ENCODE results near the gene SHB. TPM values are rescaled to one million over a fixed set of nuclear protein-coding genes. Genes with fewer than 3 reads are reported as not detected.
"Not testable (repeated sequence)": the region's sequence is repeated elsewhere in the genome, so short reads cannot be mapped to it uniquely, and the experiment has no call there.

The SHB gene
- total RNA-seq, 8 experiments from 2014 or later = 2.8 to 12.8 (median 8.7) TPM

DNA sequence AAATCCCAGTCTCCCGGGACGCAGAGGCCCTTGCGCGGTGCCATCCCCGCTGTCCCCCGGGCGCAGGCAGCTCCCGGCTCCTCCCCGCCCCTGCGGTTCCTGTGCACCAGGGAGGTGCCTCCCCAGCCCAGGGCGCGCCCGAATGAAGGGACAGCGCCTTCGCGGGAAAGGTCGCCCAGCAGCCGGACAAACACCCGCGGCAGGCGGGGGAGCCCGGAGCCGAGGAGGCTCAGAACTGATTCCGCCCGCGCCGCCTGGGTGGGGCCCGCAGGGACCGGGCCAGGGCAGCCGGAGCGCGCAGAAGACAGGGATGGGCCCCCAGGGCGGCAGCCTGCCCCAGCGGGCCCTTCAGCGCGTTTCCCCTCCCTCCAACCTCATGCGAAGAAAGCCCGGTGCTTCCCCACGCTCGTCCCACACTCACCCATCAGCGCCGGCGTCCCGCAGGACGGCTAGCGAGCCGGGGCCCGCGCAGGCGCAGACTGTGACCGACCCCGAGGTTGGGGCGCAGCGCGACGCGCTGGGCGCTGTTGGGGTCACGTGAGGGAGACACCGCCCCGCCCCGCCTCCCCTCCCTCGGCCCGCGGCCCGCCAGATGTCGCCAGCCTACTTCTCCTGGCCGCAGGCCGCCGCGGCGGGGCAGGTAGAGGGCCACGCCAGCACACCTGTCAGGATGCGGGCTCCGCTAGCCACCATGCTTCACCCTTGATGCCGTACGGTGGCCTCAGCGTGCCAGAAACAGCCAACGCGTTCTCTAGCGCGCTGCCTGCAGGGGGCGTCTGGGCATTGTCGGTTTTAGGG lies 165.2 kb downstream of the SHB start, which contains the start of gene SLC25A51:
SLC25A51 (minus strand) TSS at position 481 of the 798 bp plus-strand sequence. CDS start 15,577 bp downstream, outside the sequence.
- in situ Hi-C loops (cut with MboI; ENCODE audit: low pct_unique_long_range_greater_than_20kb in 2 of 9, low sequenced_read_pairs in 9 of 9, unreplicated experiment in 9 of 9) = loop anchor here in 7 of 9 experiments (10.0 to 25.0 kb wide), 6 partner anchors 158 to 508 kb away; partner anchors contain the start of genes SHB (in 3 of the 7), IGFBPL1 (in 1 of the 7) and POLR1E (in 1 of the 7)
- Histone ChIP-seq H3K27ac (peak within 1 kb of the TSS; percentile 71 to 81), H3K4me1 (replicated peaks in 1 of 2) (peaks cover 9 to 12% of the 10 kb centered on the region in 2 donors), H3K4me3 (peak within 1 kb of the TSS; percentile 61 to 98 (median 65))
- ATAC-seq (replicated peaks in 6 of 8) = peak; percentile 68 to 94 (median 92)
- 0 to 2% (median 0%) methylated on average over 1 to 11 of the region's 84 CpGs; no CpG with 5 or more reads in 5 of the 10 experiments for WGBS, 10 experiments

DNA sequence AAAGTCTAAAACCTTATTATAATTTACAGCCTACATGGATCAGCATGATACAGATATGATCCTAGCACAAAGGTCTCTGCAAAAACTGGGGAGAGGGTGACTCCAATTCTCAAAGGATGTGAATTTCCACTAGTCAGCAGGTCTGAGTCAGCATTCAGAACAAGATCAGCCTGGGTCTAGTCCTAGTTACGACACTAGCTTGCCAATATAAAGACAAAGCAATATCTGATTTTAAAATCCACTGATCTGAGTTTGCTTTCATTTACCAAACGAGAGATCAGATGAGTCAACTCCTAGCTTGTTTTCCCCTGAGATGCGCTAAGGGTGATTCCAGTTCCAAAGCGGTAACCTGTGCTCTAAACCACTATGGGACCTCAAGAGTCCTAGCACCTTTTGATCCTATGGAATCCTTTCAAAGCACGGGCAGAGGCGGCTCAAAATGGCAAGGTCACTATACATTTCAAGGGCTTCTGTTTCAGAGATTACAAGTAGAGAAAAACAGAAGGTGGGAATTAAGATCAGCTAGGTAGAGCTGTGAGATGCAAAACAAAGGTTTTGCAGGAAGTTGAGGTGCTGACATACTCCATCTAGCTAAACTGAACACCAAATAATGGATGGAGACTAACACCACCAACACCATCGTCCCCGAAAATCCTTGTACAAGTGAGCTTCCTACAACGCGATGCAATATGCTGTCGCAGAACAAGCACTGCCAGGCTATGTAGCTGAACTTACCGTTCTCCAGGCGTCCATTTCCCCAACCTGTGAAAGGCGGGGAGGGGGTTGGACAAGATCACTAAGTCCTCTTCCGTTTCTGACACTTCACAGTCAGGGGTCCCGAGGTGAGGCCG lies 166.0 kb downstream of the SHB start:
- H3K27ac ChIP-seq = peak overlapping the region; percentile 7 to 81
- 0 to 43% (median 4%) methylated on average over 1 to 13 of the region's 17 CpGs; no CpG with 5 or more reads in 2 of the 10 experiments for WGBS, 10 experiments
- peaks cover 9 to 12% of the 10 kb centered on the region in 2 donors for H3K4me1 ChIP-seq (replicated peaks in 1 of 2)
- ATAC-seq (replicated peaks in 6 of 8) = peak in 6 of 8 experiments; percentile 2 to 6 (median 4)
- in situ Hi-C loops (cut with MboI; ENCODE audit: low pct_unique_long_range_greater_than_20kb in 2 of 9, low sequenced_read_pairs in 9 of 9, unreplicated experiment in 9 of 9) = loop anchor here in 7 of 9 experiments (10.0 to 25.0 kb wide), 6 partner anchors 159 to 509 kb away; partner anchors contain the start of genes SHB (in 3 of the 7), IGFBPL1 (in 1 of the 7) and POLR1E (in 1 of the 7)
- H3K4me3 ChIP-seq = peak overlapping the region; percentile 61 to 98 (median 65)

DNA sequence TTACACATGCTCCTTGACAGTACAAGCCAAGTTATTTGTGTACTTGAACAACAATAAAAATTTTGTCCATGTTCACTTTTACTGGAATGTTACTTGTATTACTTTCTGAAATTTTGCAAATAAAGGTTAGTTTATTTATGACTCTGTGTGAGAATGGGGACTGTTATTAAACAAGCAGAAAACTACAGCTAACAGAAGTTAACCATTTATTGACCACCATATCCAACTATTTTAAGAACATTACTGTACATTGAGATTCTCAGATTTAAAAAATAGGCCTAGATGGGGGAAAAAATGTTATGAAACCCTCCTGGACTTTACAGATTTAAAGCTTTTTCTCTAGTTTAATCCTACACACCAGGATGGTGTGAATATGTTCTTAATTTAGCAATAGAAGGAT lies 166.9 kb downstream of the SHB start:
- ATAC-seq (replicated peaks in 6 of 8) = no peak
- Histone ChIP-seq H3K4me3 (peak overlapping the region in 3 of 5 donors; percentile 61 to 98 (median 64)), H3K27ac (no peak overlapping the region), H3K4me1 (replicated peaks in 1 of 2) (peaks cover 9 to 12% of the 10 kb centered on the region in 2 donors)
- in situ Hi-C loops (cut with MboI; ENCODE audit: low pct_unique_long_range_greater_than_20kb in 2 of 9, low sequenced_read_pairs in 9 of 9, unreplicated experiment in 9 of 9) = loop anchor here in 7 of 9 experiments (10.0 to 25.0 kb wide), 6 partner anchors 160 to 510 kb away; partner anchors contain the start of genes SHB (in 3 of the 7), IGFBPL1 (in 1 of the 7) and POLR1E (in 1 of the 7)

DNA sequence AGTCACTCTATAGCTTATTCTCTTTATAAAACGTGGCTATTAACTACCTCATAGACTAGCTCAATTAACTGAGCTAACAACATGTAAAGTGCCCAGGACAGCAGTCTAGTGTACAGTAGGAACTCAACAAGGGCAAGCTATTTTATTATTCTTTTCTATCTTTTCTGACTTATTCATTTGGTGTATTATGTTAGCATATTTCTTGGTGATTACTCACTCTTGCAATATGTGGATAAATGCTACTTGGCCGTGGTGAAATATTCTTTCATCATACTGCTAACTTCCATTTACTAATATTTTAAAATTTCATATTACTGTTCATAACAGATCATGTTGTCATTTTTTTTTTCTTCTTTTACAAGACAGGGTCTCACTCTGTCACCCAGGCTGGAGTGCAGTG lies 170.0 kb downstream of the SHB start:
- Histone ChIP-seq H3K4me1 (replicated peaks in 1 of 2) (peaks cover 0 to 12% of the 10 kb centered on the region in 2 donors), H3K4me3 (no peak overlapping the region), H3K27ac (no peak overlapping the region)
- in situ Hi-C loops (cut with MboI; ENCODE audit: low pct_unique_long_range_greater_than_20kb in 2 of 9, low sequenced_read_pairs in 9 of 9, unreplicated experiment in 9 of 9) = loop anchor here in 1 of 9 experiments (25.0 kb wide), 2 partner anchors 112 to 312 kb away; partner anchors contain the start of genes EXOSC3, FBXO10 and TOMM5
- ATAC-seq (replicated peaks in 6 of 8) = no peak
- WGBS, 10 experiments = 33 to 100% (median 69%) methylated on average over 1 to 2 of the region's 2 CpGs; no CpG with 5 or more reads in 2 of the 10 experiments

DNA sequence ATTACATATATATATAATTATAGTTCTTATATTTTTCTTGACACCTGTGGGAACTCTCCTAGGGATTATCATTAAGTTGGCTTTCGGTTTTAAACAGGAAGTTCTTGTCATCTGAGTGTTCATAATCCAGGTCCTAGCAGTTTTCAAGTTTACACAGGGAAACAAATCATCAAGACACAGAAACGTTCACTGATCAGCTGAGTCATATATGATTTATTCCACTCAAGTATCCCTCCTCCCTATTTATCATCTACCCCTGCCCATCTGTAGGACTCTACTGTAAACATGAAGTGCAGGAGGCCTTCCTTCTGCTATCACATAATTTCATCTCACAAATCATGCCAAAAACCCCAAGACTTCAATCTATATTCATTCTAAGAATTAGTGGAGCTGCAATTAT lies 171.4 kb downstream of the SHB start:
- ATAC-seq (replicated peaks in 6 of 8) = no peak
- no peak overlapping the region for H3K27ac ChIP-seq
- WGBS, 10 experiments = 63 to 100% (median 78%) methylated on average over 1 to 2 of the region's 2 CpGs; no CpG with 5 or more reads in 2 of the 10 experiments
- H3K4me3 ChIP-seq = no peak overlapping the region
- H3K4me1 ChIP-seq (replicated peaks in 1 of 2) = peaks cover 0 to 9% of the 10 kb centered on the region in 2 donors
- in situ Hi-C loops (cut with MboI; ENCODE audit: low pct_unique_long_range_greater_than_20kb in 2 of 9, low sequenced_read_pairs in 9 of 9, unreplicated experiment in 9 of 9) = loop anchor here in 1 of 9 experiments (25.0 kb wide), 2 partner anchors 110 to 310 kb away; partner anchors contain the start of genes EXOSC3, FBXO10 and TOMM5

DNA sequence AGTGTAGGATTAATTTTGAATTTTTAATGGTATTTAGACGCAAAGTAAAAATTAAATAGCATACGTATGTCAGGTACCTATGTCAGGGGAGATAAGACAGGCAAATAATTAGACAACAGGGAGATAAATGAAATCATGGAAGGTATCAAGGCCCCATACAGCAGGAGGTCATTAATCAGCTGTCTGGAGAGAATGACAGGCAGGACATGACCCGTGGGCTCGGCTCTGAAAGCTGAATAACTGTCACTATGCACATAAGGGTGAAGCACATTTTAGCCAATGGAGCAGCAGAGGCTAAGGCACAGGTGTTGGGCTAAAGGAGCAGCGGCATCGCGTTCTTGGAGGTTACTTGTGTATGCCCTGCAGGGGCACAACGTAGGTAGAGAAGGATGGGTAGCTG lies 177.0 kb downstream of the SHB start:
- 73 to 100% (median 97%) methylated on average over 1 to 7 of the region's 8 CpGs for WGBS, 10 experiments
- H3K4me3 ChIP-seq = no peak overlapping the region
- in situ Hi-C loops (cut with MboI; ENCODE audit: low pct_unique_long_range_greater_than_20kb in 2 of 9, low sequenced_read_pairs in 9 of 9, unreplicated experiment in 9 of 9) = loop anchor here in 1 of 9 experiments (25.0 kb wide), 2 partner anchors 105 to 305 kb away; partner anchors contain the start of genes EXOSC3, FBXO10 and TOMM5
- ATAC-seq (replicated peaks in 6 of 8) = peak in 1 of 8 experiments; percentile 39
- no peaks in the 10 kb centered on the region for H3K4me1 ChIP-seq (replicated peaks in 1 of 2)
- H3K27ac ChIP-seq = no peak overlapping the region

- ATAC-seq (replicated peaks in 6 of 8); H3K4me1 ChIP-seq (replicated peaks in 1 of 2); H3K27ac ChIP-seq; H3K4me3 ChIP-seq: not testable (repeated sequence)
- in situ Hi-C loops (cut with MboI; ENCODE audit: low pct_unique_long_range_greater_than_20kb in 2 of 9, low sequenced_read_pairs in 9 of 9, unreplicated experiment in 9 of 9) = loop anchor here in 1 of 9 experiments (25.0 kb wide), 2 partner anchors 104 to 304 kb away; partner anchors contain the start of genes EXOSC3, FBXO10 and TOMM5
- WGBS, 10 experiments = 80 to 100% (median 100%) methylated on average over 1 of the region's 17 CpGs; no CpG with 5 or more reads in 6 of the 10 experiments
These were observed 178.0 kb downstream of the SHB start for GRCh38 chr9:37891042-37891441.

DNA sequence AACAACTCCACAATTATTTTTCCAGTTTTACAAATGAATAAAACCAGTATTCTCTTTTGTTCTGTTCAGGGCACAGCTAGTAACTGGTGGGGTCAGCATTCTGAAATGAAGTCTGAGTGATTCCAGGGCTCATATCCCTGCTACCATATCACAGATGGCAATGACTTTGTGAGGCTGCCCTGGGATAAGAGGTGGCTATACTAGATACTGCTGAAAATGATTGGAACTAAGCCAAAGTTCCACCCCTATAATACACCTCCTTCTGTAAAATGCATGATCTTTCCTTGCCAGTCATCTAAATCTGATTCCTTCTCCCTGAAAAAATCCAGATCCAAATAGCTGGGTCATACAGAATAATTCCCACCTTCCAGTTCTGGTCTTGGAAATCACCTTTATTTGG lies 179.5 kb downstream of the SHB start:
- no peak overlapping the region for H3K27ac ChIP-seq

GRCh38 chr9:37887977-37888583 lies 180.9 kb downstream of the SHB start:
- not testable (repeated sequence) for H3K4me3 ChIP-seq; ATAC-seq (replicated peaks in 6 of 8); H3K27ac ChIP-seq; H3K4me1 ChIP-seq (replicated peaks in 1 of 2)
- 60 to 100% (median 80%) methylated on average over 1 to 8 of the region's 11 CpGs; no CpG with 5 or more reads in 3 of the 10 experiments for WGBS, 10 experiments
- in situ Hi-C loops (cut with MboI; ENCODE audit: low pct_unique_long_range_greater_than_20kb in 2 of 9, low sequenced_read_pairs in 9 of 9, unreplicated experiment in 9 of 9) = loop anchor here in 1 of 9 experiments (25.0 kb wide), 2 partner anchors 101 to 301 kb away; partner anchors contain the start of genes EXOSC3, FBXO10 and TOMM5

More for the DNA sequence above, 179.5 kb downstream of the SHB start:
- ATAC-seq (replicated peaks in 6 of 8) = no peak
- Histone ChIP-seq H3K4me3 (no peak overlapping the region), H3K4me1 (replicated peaks in 1 of 2) (no peaks in the 10 kb centered on the region)
- in situ Hi-C loops (cut with MboI; ENCODE audit: low pct_unique_long_range_greater_than_20kb in 2 of 9, low sequenced_read_pairs in 9 of 9, unreplicated experiment in 9 of 9) = loop anchor here in 1 of 9 experiments (25.0 kb wide), 2 partner anchors 102 to 302 kb away; partner anchors contain the start of genes EXOSC3, FBXO10 and TOMM5

- H3K27ac ChIP-seq = no peak overlapping the region
- in situ Hi-C loops (cut with MboI; ENCODE audit: low pct_unique_long_range_greater_than_20kb in 2 of 9, low sequenced_read_pairs in 9 of 9, unreplicated experiment in 9 of 9) = loop anchor here in 1 of 9 experiments (25.0 kb wide), 2 partner anchors 94 to 294 kb away; partner anchors contain the start of genes EXOSC3, FBXO10 and TOMM5
- WGBS, 10 experiments = 69 to 100% (median 92%) methylated on average over 1 to 2 of the region's 2 CpGs; no CpG with 5 or more reads in 1 of the 10 experiments
- no peak for ATAC-seq (replicated peaks in 6 of 8)
- no peak overlapping the region for H3K4me3 ChIP-seq
- H3K4me1 ChIP-seq (replicated peaks in 1 of 2) = no peaks in the 10 kb centered on the region
These were observed 188.0 kb downstream of the SHB start for GRCh38 chr9:37880916-37881479.

DNA sequence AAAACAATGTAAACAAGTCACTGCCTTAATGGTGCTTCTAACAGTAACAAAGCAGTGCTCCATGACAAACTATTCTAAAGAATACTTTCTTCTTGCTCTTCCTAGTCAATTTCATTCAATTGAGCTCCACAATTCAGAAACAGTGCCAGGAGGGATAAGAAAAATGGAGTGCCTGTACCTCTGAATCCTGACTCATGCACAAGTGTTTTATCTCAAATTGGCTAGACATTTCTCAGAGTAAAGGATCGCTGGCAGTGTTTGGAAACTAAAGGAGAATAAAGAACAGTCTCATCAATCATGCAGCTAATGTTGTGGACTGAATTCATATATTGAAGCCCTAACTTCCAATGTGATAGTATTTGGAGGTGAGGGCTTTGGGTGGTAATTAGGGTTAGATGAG lies 192.7 kb downstream of the SHB start:
- in situ Hi-C loops (cut with MboI; ENCODE audit: low pct_unique_long_range_greater_than_20kb in 2 of 9, low sequenced_read_pairs in 9 of 9, unreplicated experiment in 9 of 9) = loop anchor here in 1 of 9 experiments (25.0 kb wide), 2 partner anchors 89 to 289 kb away; partner anchors contain the start of genes EXOSC3, FBXO10 and TOMM5

More for the DNA sequence above, 192.7 kb downstream of the SHB start:
- ATAC-seq (replicated peaks in 6 of 8) = no peak
- H3K4me1 ChIP-seq (replicated peaks in 1 of 2) = no peaks in the 10 kb centered on the region
- 89 to 100% (median 100%) methylated on average over 1 of the region's 1 CpG; no CpG with 5 or more reads in 5 of the 10 experiments for WGBS, 10 experiments
- H3K4me3 ChIP-seq = no peak overlapping the region
- H3K27ac ChIP-seq = no peak overlapping the region
